Neuron (in vitro differentiated cells): Measurements from ENCODE around the gene TSPOAP1.

Source experiments
- H2AFZ ChIP-seq: one replicate; pipeline ENCODE4 v1.6.1; 2013; ENCODE audit warnings: low read depth, mild to moderate bottlenecking, inconsistent platforms, low read length, moderate library complexity
- H3K27me3 ChIP-seq: one replicate; pipeline ENCODE4 v1.6.1; 2013; ENCODE audit warnings: low read length; ENCODE audit not compliant: insufficient read depth
- H3K36me3 ChIP-seq: one replicate; pipeline ENCODE4 v1.6.1; 2013; ENCODE audit warnings: low read length; ENCODE audit not compliant: insufficient read depth
- H3K4me1 ChIP-seq: one replicate; pipeline ENCODE4 v1.6.1; 2013; ENCODE audit warnings: low read length; ENCODE audit not compliant: insufficient read depth
- H3K4me3 ChIP-seq: 2 replicates; pipeline ENCODE4 v1.5.1; 2013; ENCODE audit warnings: mild to moderate bottlenecking, low read length, moderate library complexity
- H3K9me3 ChIP-seq: one replicate; pipeline ENCODE4 v1.6.1; 2013; ENCODE audit warnings: low read length

TSPOAP1 gene

GRCh38 chr17:58326609-58327362 lies 1.8 kb downstream of the TSPOAP1 start:
- H3K36me3 ChIP-seq: no peaks in the 10 kb centered on the region
- no peaks in the 10 kb centered on the region for H3K9me3 ChIP-seq
- no peak overlapping the region for H3K4me3 ChIP-seq
- no peak overlapping the region for H2AFZ ChIP-seq
- peaks cover 23% of the 10 kb centered on the region for H3K27me3 ChIP-seq
- peaks cover 34% of the 10 kb centered on the region for H3K4me1 ChIP-seq

DNA sequence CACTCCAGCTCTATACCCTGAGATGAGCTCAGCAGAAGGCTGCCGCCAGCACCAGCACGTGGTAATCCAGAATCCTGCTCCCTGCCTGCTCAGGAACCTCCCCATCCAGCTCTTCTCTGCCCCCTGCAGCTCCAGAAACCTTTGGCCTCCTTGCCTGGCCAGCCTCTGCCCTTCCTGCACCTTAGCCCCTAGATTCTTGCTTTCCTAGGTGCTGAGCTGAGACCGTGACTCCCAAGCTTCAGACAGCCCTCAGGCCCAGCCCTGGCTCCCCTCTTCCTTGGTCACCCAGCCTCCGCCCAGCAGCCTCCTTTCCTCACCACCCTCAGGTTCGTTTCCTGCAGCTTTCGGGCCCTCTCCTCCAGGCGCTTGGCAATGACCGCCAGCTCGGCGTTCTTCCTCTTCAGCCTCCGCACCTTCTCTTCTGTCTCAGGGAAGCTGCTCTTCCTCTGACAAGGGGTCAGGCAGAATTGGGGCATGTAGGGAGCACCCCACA lies 2.6 kb downstream of the TSPOAP1 start:
- no peaks in the 10 kb centered on the region for H3K36me3 ChIP-seq
- no peak overlapping the region for H2AFZ ChIP-seq
- H3K4me1 ChIP-seq: peaks cover 34% of the 10 kb centered on the region
- H3K27me3 ChIP-seq: peaks cover 23% of the 10 kb centered on the region
- H3K4me3 ChIP-seq: no peak overlapping the region
- no peaks in the 10 kb centered on the region for H3K9me3 ChIP-seq

- Histone ChIP-seq H3K4me3 (no peak overlapping the region), H3K9me3 (no peaks in the 10 kb centered on the region), H3K27me3 (peaks cover 23% of the 10 kb centered on the region), H2AFZ (no peak overlapping the region), H3K36me3 (no peaks in the 10 kb centered on the region), H3K4me1 (peaks cover 34% of the 10 kb centered on the region)
These were observed 3.3 kb downstream of the TSPOAP1 start for GRCh38 chr17:58325289-58325726.

GRCh38 chr17:58324409-58325288 lies 3.9 kb downstream of the TSPOAP1 start:
- Histone ChIP-seq H3K4me1 (peaks cover 32% of the 10 kb centered on the region), H2AFZ (no peak overlapping the region), H3K27me3 (peaks cover 23% of the 10 kb centered on the region), H3K4me3 (no peak overlapping the region), H3K9me3 (no peaks in the 10 kb centered on the region), H3K36me3 (no peaks in the 10 kb centered on the region)

DNA sequence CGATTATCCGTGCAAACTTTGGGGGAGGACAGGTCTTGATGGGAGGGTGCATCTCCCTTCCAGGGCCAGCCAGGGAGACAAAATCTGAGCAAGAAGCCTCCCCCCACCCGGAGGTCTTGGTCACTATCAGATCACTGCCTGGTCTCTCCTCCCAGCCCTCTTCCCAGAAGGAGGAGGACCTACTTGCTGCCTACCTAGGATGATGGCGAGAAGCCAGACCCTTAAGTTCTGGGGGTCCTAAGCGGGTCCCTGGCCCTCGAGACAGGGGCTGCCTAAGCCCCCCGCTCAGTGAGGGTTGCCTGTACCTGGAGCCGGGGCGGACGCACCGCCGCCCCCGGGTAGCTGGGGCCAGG lies 4.6 kb downstream of the TSPOAP1 start:
- Histone ChIP-seq H2AFZ (no peak overlapping the region), H3K36me3 (no peaks in the 10 kb centered on the region), H3K27me3 (peaks cover 23% of the 10 kb centered on the region), H3K4me3 (no peak overlapping the region), H3K9me3 (no peaks in the 10 kb centered on the region), H3K4me1 (peaks cover 26% of the 10 kb centered on the region)

DNA sequence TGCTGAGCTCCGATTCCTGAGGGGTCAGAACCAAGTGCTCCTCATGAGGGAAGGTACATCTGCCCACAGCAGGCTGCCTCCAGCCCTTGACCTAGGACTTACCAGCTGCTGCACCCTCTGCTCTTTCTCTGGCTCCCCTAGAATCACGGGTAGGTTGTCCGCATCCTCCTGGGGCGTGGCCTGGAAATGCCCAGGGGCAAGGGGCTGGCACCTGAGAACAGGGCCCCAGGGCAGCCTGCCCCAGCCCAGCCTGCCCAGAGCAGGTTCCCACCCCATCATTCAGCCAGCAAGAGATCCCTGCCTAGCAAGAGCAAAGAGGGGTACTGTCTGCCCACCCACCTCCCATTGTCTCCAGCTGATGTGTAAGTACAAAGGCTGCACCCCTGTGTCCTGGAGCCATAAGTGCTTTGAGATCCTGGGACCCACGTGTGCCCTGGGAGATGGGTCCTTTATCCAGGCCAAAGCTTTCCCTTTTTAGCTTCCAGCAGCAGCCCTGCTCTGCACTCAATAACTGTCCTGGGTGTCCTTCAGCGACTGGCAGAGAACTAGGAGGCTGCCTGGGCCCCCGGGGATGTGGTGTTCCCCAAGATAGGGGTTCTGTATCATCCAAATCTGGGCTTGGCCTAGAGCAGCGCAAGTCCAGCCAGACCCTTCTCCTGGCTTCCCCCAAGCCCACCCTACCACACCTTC lies 5.1 kb downstream of the TSPOAP1 start:
- Histone ChIP-seq H3K4me3 (no peak overlapping the region), H2AFZ (no peak overlapping the region), H3K36me3 (no peaks in the 10 kb centered on the region), H3K4me1 (peaks cover 23% of the 10 kb centered on the region), H3K27me3 (peaks cover 23% of the 10 kb centered on the region), H3K9me3 (no peaks in the 10 kb centered on the region)

DNA sequence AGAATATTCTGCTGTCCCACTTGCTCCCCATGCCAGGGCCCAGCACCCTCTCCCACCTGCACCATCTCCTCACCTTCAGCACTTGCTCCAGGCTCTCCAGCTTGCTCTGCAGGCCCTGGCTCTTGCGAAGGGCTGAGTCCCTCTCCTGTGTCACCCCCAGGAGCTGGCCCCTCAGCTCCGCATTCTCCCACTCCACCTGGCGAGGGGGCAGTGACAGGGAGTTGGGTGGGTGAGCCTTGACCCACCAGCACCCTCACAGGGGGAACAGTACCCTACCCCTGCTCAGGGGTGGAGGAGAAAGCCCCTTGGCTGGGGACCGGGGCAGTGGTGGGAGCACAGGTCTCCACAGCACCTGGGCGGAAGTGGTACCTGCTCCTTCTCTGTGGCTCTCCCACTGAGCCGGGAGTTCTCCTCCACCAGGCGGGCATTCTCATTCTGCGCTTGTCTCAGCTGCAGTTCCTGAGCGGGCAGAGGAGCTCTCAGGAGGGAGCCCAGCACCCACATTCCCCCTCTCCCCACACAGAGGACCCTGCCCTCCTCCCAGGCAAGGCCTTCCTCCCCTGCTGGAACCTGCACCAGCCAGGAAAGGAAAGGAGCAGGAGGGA lies 5.9 kb downstream of the TSPOAP1 start:
- Histone ChIP-seq H3K36me3 (no peaks in the 10 kb centered on the region), H3K4me3 (no peak overlapping the region), H3K27me3 (peaks cover 23% of the 10 kb centered on the region), H2AFZ (no peak overlapping the region), H3K9me3 (no peaks in the 10 kb centered on the region), H3K4me1 (peaks cover 15% of the 10 kb centered on the region)

DNA sequence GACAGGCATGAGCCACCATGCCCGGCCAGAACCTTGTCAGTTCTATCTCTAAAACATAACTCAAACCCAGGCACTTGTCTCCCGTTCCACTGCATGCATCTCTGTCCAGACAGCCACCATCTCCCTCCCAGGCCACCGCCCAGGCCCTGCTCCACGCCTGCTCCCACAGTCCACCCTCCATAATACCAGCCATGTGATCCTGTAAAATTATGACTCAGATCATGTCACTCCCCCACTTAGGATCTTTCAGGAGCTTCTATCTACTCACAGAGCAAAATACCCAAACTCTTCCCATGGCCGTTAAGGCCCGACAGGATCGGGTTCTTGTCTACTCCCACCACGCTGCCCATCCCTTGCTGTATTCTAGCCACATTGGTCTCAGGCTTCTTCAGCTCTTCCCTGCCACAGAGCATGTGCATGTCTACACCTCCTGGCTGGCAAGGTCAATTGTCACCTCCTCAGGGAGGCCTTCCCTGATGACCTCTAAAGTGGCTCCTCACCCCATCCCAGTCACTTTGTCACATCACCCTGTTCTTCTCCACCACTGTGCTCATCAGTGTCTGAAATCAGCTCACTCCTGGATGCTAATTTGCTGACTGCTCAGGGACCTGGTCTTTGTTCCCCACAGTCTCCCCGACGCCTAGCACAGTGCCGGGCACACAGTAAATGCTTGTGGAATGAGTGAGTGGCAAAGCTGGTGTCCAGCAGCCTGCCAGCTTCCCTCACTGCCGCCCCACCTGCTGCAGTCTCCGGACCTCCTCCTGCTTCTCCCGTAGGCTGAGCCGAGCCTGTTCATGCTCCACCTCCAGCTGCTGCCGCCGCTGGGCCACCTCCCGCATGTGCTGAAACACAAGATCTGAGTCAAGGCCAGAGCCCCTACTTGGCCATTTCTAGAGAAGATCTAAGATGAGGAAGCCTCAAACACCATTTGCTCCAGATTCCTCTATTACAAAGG lies 6.7 kb downstream of the TSPOAP1 start:
- Histone ChIP-seq H3K27me3 (peaks cover 21% of the 10 kb centered on the region), H3K4me1 (peaks cover 10% of the 10 kb centered on the region), H3K36me3 (no peaks in the 10 kb centered on the region), H3K9me3 (no peaks in the 10 kb centered on the region), H3K4me3 (no peak overlapping the region), H2AFZ (no peak overlapping the region)

DNA sequence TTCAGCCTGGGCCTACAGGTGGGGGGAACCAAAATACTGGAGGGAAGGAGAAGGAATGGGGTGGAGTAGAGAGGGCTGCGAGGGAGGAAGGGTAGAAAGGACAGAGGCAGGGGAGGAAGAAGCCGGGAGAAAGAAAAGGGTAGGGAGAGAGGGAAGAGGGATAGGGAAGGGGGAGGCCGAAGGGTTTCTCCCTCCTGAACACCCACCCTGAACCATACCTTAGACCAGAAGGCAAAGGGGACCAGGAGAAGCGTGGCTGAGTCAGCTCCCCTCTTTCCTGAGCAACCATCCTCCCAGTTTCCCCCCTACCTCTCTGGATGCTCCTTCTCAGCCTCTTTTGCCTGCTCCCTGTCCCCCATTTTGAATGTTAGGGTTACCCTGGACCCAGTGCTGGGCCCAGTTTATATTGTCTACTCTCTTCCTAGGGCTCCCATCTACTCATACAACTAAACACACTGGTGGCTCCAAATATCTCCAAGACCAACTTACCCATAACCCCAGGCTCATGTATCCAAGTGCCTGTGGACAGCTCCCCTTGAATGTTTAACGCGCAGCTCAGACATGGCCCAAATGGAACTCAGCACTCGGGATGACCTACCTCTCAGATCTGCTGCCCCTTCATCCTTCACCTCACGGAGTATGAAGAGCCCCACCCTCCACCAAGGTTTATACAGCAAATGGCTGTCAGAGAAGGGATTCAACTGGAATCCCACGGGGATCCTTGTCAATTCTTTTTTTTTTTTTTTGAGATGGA lies 7.8 kb downstream of the TSPOAP1 start:
- peaks cover 10% of the 10 kb centered on the region for H3K4me1 ChIP-seq
- H3K27me3 ChIP-seq: peaks cover 17% of the 10 kb centered on the region
- H2AFZ ChIP-seq: no peak overlapping the region
- no peak overlapping the region for H3K4me3 ChIP-seq
- H3K9me3 ChIP-seq: no peaks in the 10 kb centered on the region
- H3K36me3 ChIP-seq: no peaks in the 10 kb centered on the region

DNA sequence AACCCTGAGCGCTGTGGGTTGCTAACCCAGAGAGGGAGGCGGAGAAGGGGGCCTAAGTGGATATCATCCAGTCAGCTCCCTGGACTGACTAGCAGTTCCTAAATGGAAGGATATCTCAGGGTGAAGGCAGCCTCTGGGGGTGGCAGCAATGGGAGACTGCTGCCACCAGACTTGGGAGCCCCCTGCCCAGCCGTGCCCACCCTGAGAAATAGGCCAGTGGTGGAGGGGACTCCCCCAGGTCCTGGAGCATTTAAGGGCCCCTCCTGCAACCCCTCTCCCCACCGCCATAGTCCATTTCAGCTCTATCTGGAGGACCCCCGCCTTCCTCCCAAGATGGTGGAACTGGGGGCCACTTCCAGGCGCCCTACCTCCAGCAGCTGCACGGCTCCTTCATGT lies 8.4 kb downstream of the TSPOAP1 start:
- no peaks in the 10 kb centered on the region for H3K36me3 ChIP-seq
- no peak overlapping the region for H3K4me3 ChIP-seq
- peaks cover 13% of the 10 kb centered on the region for H3K27me3 ChIP-seq
- no peak overlapping the region for H2AFZ ChIP-seq
- no peaks in the 10 kb centered on the region for H3K9me3 ChIP-seq
- peaks cover 4% of the 10 kb centered on the region for H3K4me1 ChIP-seq
